GM19043 (cell line): Measurements from ENCODE around the gene MRM2.

ENCODE experiments used
- ATAC-seq: cut with Tn5 transposase; IDR thresholded peaks from one replicate; pipeline ENCODE4 v1.9.1; 2021; ENCODE audit warnings: low read depth; ENCODE audit not compliant: unreplicated experiment

The MRM2 gene

DNA sequence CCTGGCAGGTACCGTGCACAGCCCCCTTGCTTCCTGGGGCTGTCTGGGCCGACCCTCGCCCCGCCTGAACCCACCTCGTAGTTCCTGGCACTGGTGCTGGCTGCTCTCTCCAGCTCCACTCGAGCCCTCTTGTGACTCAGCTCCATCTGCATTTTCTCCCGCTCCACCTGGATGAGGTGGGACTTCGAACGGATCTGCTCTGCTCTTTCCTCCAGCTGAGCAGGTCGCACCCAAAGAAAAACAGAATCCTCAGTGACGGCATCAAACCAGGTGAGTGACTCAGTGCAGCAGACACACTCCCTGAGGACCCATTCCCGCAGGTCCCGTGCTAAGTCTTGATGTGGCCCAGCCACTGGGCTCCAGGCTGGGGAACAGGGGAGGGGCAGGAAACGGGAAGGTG, 16.7 kb downstream of the MRM2 start:
- no peak for ATAC-seq

GRCh38 chr7:2224934-2225333, 17.1 kb downstream of the MRM2 start:
- ATAC-seq, result no peak

DNA sequence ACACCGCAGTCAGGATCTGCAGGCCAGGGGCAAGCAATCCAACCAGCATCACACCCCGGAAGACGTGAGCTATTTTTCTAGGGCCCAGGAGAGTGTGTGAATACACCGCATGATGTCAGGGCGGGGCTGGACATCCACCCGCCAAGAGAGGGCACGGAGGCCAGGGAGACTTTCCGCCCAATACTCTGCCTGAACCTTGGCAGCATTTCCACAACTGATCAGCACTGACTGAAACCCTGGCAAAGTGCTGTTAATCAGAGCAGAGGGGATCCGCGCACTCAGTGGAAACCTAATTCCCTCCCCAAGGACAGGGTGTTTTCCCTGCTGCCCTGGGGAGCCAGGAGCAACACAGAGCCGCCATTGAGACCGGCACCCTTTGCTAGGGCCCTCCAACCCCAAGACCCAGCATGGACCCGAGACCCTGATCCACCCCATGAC, 17.5 kb downstream of the MRM2 start:
- no peak for ATAC-seq

GRCh38 chr7:2223321-2223720, 18.7 kb downstream of the MRM2 start:
- no peak for ATAC-seq

GRCh38 chr7:2222516-2222915, 19.5 kb downstream of the MRM2 start:
- ATAC-seq, result no peak

- ATAC-seq, result no peak
Observed at GRCh38 chr7:2220954-2221353, 21.1 kb downstream of the MRM2 start.

DNA sequence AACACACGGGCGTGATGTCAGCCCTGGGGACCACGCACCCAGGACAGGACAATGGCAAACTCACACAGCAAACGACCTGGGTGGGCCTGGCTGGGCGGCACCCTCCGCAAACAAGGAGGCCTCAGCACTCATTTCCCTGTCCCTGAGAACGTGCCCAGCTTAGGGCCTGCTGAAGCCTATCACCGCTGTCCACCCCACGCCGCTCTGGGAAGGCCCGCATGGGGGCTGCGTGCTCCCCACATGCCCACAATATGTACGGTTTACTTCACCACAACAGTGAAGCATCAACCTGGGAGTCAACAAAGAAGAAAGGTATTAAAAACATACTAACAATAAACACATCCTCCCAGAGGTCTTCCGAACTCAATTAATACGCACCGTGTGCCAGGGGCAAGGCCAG, 21.5 kb downstream of the MRM2 start:
- ATAC-seq, result no peak

GRCh38 chr7:2220030-2220429, 22.0 kb downstream of the MRM2 start:
- ATAC-seq, result no peak

DNA sequence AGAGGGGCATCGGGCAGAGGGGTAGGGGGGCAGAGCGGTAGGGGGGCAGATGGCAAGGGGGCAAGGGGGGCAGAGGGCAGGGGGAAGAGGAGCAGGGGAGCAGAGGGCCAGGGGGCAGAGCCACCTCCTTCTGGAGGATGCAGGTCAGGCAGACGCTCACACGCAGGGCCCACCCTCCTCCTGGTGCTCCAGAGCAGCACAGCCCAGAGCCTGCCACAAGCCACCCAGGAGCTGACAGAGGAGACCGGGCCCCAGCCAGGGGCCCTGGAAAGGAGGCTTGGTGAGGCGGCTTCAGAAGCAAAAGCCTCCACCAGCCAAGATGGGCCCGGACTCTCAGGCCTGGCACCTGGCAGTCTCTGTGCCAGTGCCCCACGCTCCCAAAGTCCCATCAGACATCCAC, 22.4 kb downstream of the MRM2 start:
- no peak for ATAC-seq

- no peak for ATAC-seq
Observed at GRCh38 chr7:2219136-2219535, 22.9 kb downstream of the MRM2 start.

DNA sequence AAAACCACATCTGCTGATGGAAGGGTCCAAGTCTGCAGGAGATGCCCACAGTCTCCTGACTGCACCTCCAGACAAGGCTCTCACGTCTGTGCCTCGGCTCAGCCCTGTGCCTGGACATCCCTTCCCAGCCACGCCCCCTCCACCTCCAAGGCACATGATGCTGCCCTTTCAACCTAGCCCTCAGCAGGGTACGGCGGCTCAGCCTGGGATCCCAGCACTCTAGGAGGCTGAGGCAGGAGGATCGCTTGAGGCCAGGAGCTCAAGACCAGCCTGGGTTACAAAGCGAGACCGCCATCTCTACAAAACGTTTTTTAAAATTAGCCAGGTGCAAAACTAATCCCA, 23.6 kb downstream of the MRM2 start:
- ATAC-seq, result no peak

DNA sequence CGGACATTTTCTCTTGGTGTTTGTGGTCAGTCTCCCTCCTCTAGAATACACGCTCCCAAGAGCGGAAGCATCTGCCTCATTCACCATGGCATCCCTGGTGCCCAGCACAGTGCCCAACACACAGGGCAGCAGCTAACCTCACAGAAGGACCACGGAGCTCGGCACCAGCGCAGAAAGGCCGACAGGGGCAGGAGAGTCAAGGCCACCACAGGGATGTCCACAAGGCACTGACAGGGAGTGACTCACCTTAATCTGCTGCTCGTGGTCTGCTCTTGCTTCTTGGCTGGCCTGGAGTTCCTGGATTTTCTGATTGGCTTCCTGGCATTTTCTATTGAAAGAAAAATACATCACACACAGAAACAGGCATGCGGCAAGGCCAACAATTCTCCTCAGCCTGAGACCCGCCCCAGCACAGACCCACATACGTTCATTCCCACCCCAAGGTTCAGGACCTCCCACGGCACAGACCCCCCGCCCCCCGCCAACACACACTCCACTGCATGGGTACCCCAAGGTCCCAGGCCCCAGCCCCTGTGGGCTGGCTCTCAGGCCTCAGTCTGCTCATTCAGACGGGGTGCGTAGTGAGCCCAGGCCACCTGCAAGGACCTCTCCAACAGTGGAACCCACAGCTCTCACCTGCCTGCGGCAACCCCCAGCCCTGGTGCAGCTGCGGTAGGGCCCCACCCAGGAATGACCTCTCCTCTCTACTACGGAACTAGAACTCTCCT, 24.1 kb downstream of the MRM2 start:
- no peak for ATAC-seq

DNA sequence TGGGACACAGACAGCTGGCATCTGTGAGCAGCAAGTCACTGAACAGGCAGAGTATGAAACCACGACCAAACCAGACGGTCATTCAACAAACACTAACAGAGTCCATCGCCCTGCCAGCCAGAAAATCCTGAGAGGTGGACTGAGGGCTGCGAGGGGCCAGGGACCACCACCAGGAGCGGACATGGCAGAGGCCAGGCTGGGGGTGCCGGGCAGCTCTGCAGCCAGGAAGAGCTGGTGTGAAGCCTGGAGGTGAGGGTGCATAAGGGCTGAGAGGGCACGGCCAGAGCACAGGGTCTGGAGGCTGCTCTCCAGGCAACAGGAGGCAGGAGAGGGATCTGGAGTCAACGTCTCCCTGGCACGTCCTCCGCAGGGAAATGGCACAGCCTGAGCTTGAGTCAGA, 24.8 kb downstream of the MRM2 start:
- no peak for ATAC-seq

DNA sequence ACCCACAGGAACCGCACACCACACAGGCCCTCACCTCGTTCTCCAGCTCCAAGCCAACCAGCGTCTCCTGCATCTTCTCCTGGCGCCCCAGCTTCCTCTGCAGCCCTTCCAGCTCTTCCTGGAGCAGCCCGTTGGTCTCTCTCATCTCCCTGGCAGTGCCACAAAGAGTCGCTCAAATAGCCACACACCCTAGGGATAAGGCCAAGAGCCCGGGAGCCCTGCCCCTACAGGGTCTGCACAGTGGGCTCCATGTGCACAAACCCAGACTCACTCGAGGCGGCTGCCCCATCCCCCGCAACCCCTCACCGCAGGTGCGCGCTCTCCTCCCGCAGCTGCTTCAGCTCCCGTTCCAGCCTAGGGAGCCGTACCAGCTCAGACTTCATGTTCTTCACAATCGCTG, 26.2 kb downstream of the MRM2 start:
- ATAC-seq, result no peak

DNA sequence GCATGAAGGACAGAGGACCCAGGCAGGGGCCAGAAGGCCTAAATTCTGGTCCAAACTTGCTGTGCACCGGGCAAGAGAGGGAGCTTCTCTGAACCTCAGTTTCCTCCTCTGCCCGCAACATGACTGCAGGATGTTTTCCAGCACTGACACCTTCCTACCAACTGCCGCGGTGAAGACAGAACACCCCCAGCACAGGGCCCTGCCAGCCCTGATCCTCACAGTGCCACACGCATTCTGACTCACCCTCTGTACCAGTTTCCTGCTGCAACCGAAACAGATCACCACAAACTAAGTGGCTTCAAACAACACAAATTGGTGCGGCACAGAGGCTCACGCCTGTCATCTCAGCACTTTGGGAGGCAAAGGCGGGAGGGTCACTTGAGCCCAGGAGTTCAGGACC, 27.4 kb downstream of the MRM2 start:
- ATAC-seq, result no peak

DNA sequence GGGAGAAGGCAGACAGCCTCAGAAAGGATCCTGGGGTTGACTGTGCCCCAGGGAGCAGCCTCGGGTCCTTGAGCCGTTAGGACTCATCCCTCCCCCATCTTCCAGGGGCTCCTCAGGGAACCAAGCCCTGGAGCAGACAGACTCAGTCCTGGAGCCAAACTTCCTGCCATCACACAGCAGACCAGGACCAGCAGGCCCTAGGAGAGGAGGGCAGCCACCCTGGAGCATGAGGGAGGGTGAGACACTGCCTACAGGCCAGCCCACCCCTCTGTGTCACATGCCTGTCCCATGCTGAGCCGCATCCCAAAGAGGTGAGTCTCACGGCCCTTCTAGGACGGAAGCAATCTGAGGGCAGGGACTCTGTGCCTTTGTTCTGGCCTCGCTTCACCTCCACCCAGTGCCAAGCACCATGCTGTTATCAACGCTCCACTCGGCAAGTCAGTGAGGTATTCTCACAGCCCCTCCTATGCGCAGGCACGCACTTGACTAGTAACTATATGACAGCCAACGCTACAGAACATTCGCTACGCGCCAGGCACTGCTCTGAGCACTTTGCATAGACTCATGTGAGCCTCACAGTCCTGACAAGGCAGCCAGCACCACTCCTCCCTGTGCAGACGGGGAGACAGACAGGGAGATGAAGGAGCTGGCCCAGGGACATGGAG, 28.3 kb downstream of the MRM2 start:
- no peak for ATAC-seq

- ATAC-seq, result no peak
Observed at GRCh38 chr7:2212906-2213305, 29.1 kb downstream of the MRM2 start.

DNA sequence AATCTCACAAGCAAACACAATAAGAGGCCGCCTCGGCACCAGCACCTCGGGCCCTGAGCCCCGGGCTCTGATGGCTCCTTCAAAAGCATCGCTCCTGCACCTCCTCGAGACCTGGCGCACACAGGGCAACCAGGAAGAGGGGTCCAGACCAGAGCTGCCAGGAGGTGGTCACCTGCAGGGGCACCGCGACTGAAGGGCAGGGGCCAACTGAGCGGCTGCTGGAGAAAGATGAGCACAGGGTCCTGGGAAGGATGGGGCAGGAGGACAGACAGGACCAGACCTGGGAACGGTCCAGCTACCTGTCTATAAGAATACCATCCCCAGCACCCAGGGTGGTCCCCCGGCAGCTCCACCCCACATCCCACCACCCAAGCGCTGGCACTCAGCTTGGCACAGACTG, 30.1 kb downstream of the MRM2 start:
- ATAC-seq, result no peak

- ATAC-seq, result no peak
Observed at GRCh38 chr7:2211259-2211880, 30.6 kb downstream of the MRM2 start.

DNA sequence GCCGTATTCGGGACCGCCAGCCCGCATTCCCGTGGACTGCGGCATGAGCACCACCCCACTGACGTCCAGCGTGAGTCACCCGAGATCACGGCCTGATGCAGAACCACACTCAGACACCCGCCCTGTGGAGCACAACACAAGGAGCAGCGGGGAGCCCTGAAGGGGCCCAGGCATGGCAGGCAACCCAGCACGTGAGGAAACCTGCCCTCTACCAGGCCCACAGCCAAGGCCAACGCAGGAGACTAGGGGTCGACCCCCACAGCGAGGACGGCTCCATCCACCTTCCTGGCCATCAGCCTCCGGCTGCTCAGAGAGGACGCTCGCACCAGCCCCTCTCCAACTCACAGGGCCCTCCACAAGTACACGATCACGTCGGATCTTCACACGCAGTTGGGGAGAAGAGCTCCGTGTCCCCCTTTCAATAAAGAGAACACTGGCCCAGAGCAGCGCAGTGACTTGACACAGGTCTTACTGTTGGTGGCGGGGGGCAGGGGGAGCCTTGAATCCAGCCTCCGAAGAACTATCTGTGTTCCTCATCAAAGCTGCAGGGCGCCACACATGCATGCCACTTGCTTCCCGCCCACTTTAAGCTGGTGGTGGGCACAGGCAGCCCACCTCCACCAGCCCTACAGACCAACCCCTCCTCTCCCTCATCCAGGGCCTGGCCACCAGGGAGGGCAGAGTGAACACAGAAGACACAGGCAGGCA, 31.3 kb downstream of the MRM2 start:
- no peak for ATAC-seq

GRCh38 chr7:2209961-2210323, 32.1 kb downstream of the MRM2 start:
- ATAC-seq, result no peak
